Activated naive CD8-positive, alpha-beta T cell treated with anti-CD3 and anti-CD28 coated beads for 36 hours (primary cell): ENCODE measurements around the gene ANKRD40. TPM values are rescaled to one million over a fixed set of nuclear protein-coding genes. Genes with fewer than 3 reads are reported as not detected.

Source experiments
- DNase-seq: peaks from one replicate; pipeline ENCODE4 v3.0.0; 2021
- H3K27ac Mint-ChIP-seq: one replicate; pipeline ENCODE4 v1.8.0; 2022; ENCODE audit warnings: mild to moderate bottlenecking, moderate library complexity, mixed read lengths
- H3K27me3 Mint-ChIP-seq: one replicate; pipeline ENCODE4 v1.8.0; 2022; ENCODE audit warnings: mild to moderate bottlenecking, mixed read lengths
- H3K36me3 Mint-ChIP-seq: one replicate; pipeline ENCODE4 v1.8.0; 2021; ENCODE audit warnings: mild to moderate bottlenecking, mixed read lengths
- H3K4me1 Mint-ChIP-seq: one replicate; pipeline ENCODE4 v1.8.0; 2021; ENCODE audit warnings: mixed read lengths
- H3K4me3 Mint-ChIP-seq: one replicate; pipeline ENCODE4 v1.8.0; 2022; ENCODE audit warnings: mild to moderate bottlenecking, moderate library complexity, mixed read lengths
- H3K9me3 Mint-ChIP-seq: one replicate; pipeline ENCODE4 v1.8.0; 2022; ENCODE audit warnings: mixed read lengths
- total RNA-seq, 2 experiments: library from RNA; stranded (reverse); gene quantifications; one replicate each; pipeline ENCODE4 v1.2.3, GENCODE V29; 2021

Gene ANKRD40
- total RNA-seq, 2 experiments from 2014 or later = 39.5 to 40.2 TPM

DNA sequence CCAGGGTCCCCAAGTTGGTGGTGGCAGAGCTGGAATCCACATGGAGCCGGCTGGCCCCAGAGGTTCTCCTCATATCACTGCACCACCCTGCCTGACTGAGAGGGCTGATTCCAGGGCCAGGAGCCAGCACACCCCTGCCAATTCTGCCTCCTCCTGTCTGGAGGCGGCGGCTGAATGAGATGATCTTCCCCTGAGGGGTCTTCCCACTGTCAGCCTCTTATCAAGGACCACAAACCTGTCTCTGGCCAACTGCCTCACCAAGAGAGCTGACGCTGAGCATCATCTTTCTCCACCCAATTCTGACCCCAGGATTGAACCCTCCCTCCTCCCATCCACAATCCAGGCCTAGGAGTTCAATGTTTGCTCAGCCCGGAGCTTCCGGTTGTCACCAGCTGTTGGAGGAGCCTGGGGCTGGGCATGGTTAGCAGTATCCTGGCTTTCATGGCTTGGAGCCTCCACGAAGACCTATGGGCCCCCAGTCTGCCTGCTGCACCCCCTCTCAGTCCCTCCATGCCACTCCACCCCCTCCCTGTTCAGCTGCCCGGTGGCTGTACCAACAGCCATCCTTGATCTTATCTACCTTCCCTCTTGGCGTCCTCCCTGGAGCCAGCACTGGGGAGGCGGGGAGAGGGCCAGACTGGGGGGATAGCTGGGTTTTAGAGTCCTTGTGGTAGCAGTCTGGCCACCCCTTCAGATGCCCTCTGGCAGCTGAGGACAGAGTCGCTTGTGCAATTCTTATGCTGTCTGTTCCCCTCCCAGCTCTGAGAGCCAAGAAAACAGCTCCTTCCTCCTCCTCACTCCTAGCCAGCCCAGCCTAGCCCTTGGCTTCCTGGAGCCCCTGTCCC lies 47.5 kb downstream of the ANKRD40 start:
- Mint-ChIP-seq H3K27ac (no peak overlapping the region), H3K4me1 (peaks cover 11% of the 10 kb centered on the region), H3K9me3 (no peaks in the 10 kb centered on the region), H3K36me3 (no peaks in the 10 kb centered on the region), H3K27me3 (no peaks in the 10 kb centered on the region), H3K4me3 (no peak overlapping the region)
- DNase-seq = no peak

DNA sequence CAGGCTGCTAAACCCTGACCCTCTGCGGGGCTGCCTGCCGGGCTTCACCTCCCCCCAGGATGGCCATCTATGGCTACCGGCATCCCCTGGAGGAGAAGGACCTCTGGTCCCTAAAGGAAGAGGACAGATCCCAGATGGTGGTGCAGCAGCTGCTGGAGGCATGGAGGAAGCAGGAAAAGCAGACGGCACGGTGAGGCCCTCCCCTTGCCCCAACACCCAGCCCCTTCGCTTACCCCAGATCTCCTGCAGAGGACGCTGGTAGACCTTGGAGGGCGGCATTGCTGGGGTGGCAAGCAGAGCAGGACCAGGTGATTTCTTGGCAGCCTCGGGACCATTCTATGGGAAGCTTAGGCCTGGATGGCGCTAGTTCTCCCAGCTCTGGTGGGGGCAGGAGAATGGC lies 48.5 kb downstream of the ANKRD40 start:
- Mint-ChIP-seq H3K27ac (no peak overlapping the region), H3K4me3 (no peak overlapping the region), H3K4me1 (peaks cover 11% of the 10 kb centered on the region), H3K27me3 (no peaks in the 10 kb centered on the region), H3K9me3 (no peaks in the 10 kb centered on the region), H3K36me3 (no peaks in the 10 kb centered on the region)
- no peak for DNase-seq

DNA sequence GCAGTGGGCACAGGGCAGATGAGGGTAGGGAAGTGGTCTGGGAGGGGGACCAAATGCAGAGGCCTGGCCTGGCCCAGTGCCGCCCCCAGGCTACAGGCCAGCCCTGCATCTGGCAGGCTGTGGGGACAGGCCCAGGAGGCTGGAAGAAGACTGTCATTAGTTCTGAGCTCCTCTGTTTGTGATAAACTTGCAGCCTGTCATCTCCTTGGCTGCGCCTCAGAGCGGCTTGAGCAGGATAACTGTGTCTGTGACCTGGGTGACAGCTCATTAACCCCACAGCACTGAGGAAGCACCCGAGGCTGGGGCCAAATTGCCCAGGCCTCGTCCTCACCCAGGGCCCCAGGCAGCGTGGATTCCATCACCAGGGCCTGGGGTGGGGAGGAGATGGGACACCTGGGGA lies 49.1 kb downstream of the ANKRD40 start:
- Mint-ChIP-seq H3K4me1 (peaks cover 11% of the 10 kb centered on the region), H3K9me3 (no peaks in the 10 kb centered on the region), H3K4me3 (no peak overlapping the region), H3K27ac (no peak overlapping the region), H3K36me3 (no peaks in the 10 kb centered on the region), H3K27me3 (no peaks in the 10 kb centered on the region)
- DNase-seq = no peak

DNA sequence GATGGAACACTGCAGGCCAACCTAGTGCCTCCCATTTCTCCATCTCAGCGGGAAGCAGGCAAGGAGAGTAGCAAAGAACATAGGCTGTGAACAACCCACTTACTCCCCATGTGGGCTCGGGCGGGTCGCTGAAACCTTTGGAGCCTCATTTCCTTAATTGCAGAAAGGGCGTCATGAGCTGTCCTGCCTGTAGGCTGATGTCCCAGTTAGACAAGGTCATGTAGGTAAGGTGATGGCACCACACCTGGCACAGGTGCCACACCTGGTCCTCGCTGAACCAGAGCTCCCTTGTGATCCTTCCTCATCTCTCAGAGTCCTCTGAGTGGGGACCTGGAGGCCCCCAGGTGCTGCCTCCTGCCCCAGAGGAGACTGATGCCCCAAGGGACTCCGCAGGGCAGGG lies 50.1 kb downstream of the ANKRD40 start:
- peaks cover 11% of the 10 kb centered on the region for H3K4me1 Mint-ChIP-seq
- no peak overlapping the region for H3K4me3 Mint-ChIP-seq
- no peak overlapping the region for H3K27ac Mint-ChIP-seq
- no peak for DNase-seq
- H3K9me3 Mint-ChIP-seq = no peaks in the 10 kb centered on the region
- H3K36me3 Mint-ChIP-seq = no peaks in the 10 kb centered on the region
- H3K27me3 Mint-ChIP-seq = no peaks in the 10 kb centered on the region

DNA sequence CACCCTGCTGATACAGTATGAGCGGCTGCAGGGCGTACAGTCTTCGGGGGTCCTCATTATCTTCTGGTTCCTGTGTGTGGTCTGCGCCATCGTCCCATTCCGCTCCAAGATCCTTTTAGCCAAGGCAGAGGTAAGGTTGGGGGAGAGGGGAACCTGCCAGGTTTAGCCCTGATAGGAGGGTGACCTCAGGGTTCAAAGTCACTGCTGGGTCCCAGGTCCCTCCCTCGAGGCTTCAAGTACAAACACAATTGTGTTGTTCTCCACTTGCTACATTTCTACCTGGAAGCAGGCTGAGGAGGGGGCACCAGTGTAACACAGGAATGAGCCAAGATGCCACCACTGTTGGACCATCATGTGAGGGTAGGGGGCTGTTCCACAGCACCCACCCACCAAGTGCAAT lies 50.7 kb downstream of the ANKRD40 start:
- Mint-ChIP-seq H3K27ac (no peak overlapping the region), H3K9me3 (no peaks in the 10 kb centered on the region), H3K27me3 (no peaks in the 10 kb centered on the region), H3K4me3 (no peak overlapping the region), H3K4me1 (peaks cover 10% of the 10 kb centered on the region), H3K36me3 (no peaks in the 10 kb centered on the region)
- DNase-seq = no peak

DNA sequence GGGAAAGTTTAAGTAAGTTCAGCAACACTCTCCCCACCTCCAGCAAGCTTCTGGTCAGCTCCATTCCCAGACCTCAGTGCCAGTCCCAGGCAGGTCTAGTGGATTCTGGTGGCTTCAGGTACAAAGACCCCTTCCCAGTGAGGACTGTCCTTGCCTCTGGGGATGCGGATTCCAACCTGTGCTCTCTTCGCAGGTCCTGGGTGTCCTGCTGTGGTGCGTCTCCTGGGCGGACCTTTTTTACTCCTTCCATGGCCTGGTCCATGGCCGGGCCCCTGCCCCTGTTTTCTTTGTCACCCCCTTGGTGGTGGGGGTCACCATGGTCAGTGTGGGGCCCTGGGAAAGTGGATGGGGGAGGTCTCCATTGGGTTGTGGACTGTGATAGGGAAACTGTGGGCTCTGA lies 51.2 kb downstream of the ANKRD40 start:
- no peaks in the 10 kb centered on the region for H3K27me3 Mint-ChIP-seq
- H3K36me3 Mint-ChIP-seq = no peaks in the 10 kb centered on the region
- peaks cover 4% of the 10 kb centered on the region for H3K4me1 Mint-ChIP-seq
- DNase-seq = no peak
- H3K27ac Mint-ChIP-seq = no peak overlapping the region
- H3K9me3 Mint-ChIP-seq = no peaks in the 10 kb centered on the region
- no peak overlapping the region for H3K4me3 Mint-ChIP-seq

DNA sequence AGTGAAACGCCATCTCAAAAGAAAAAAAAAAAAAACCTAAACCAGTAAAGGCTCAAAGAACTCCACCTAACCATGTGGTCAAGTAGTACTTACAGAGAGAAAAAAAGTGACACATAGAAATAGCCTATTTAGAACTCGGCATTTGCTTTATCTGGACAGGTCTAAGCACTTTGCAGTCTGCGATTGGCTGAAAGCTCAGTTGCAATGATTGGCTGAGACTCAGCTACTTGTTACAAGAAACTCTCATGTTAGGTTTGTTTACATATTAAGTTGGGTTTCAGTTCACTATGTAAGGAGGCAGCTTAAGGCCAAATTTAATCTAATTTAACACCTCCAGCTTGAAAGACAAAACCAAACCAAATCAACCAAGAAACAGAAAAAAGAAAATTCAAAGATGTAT lies 54.0 kb downstream of the ANKRD40 start:
- Mint-ChIP-seq H3K4me3 (no peak overlapping the region), H3K4me1 (no peaks in the 10 kb centered on the region), H3K9me3 (no peaks in the 10 kb centered on the region), H3K27me3 (no peaks in the 10 kb centered on the region), H3K27ac (no peak overlapping the region), H3K36me3 (no peaks in the 10 kb centered on the region)
- no peak for DNase-seq

DNA sequence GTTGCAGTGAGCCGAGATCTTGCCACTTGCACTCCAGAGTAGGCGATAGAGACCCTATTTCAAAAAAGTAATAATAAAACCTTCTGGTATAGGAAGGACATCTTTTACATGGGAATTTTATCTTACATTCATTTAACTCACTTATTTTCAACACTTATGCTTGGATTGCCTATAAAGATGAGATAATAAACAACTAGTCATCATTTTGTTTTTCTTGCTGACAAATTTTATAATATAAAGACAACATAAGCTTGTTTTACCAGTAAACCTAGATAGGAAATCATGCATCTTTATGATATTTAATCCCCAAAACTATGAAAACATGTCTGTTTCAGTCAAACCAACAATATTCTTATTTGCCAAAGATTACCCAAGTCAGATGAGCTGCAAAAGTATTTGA lies 56.1 kb downstream of the ANKRD40 start:
- no peak overlapping the region for H3K4me3 Mint-ChIP-seq
- no peaks in the 10 kb centered on the region for H3K9me3 Mint-ChIP-seq
- H3K36me3 Mint-ChIP-seq = no peaks in the 10 kb centered on the region
- H3K27ac Mint-ChIP-seq = no peak overlapping the region
- no peaks in the 10 kb centered on the region for H3K27me3 Mint-ChIP-seq
- no peaks in the 10 kb centered on the region for H3K4me1 Mint-ChIP-seq
- DNase-seq = no peak

DNA sequence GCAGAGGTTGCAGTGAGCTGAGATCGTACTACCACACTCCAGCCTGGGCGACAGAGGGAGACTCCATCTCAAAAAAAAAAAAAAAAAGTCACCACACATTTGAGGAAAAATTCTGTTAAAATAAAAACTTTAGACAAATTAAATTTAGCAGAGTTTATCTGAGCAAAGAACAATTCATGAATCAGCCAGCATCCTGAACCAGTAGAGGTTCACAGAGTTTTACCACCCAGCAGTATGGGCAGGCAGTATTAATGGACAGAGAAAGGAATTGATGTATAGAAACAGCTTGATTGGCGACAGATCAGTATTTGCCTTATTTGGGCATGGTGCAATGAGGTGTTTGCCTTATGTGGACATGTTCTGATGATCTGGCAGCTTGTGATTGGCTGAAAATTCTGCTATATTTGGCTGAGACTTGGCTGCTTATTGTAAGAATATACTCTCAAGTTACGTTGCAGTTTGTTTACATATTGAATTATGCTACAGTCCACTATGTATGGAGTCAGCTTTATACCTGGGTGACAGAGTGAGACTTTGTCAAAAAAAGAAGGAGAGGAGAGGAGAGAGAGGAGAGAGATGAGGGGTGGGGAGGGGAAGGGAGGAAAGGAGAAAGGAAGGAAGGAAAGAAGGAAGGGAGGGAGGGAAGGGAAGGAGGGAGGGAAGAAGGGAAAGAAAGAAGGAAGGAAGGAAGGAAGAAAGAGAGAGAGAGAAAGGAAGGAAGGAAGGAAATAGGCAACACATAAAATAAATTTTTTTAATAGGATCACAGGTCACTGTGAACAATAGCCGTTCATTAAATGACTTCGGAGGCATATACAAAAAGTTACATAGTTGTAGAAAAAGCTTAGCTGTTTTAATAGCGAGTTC lies 58.4 kb downstream of the ANKRD40 start:
- DNase-seq = no peak
- no peak overlapping the region for H3K4me3 Mint-ChIP-seq

DNA sequence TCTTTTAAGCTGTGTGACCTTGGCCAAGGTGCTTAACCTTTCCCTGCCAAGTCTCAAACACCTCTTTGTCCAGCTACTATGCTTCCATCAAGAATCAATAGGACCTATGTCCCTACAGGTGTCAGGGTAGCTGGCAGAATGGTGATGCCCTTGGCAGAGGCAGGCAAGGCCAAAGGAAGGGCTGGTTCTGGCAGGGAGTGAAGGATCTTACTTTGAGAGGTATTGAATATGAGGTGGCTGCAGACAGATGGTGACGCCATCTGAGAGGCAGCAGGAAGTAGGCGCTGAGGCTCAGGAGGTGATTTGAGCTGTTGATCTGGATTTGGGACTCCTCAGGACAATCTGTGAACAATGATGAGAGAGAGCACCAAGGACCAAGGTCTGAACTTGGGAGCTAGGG lies 60.5 kb downstream of the ANKRD40 start:
- Mint-ChIP-seq H3K27ac (no peak overlapping the region), H3K4me3 (no peak overlapping the region), H3K27me3 (peaks cover 8% of the 10 kb centered on the region), H3K4me1 (no peaks in the 10 kb centered on the region), H3K36me3 (no peaks in the 10 kb centered on the region), H3K9me3 (no peaks in the 10 kb centered on the region)
- DNase-seq = no peak

More for the DNA sequence above, 58.4 kb downstream of the ANKRD40 start:
- Mint-ChIP-seq H3K36me3 (no peaks in the 10 kb centered on the region), H3K9me3 (no peaks in the 10 kb centered on the region), H3K27me3 (peaks cover 4% of the 10 kb centered on the region), H3K4me1 (no peaks in the 10 kb centered on the region), H3K27ac (no peak overlapping the region)

DNA sequence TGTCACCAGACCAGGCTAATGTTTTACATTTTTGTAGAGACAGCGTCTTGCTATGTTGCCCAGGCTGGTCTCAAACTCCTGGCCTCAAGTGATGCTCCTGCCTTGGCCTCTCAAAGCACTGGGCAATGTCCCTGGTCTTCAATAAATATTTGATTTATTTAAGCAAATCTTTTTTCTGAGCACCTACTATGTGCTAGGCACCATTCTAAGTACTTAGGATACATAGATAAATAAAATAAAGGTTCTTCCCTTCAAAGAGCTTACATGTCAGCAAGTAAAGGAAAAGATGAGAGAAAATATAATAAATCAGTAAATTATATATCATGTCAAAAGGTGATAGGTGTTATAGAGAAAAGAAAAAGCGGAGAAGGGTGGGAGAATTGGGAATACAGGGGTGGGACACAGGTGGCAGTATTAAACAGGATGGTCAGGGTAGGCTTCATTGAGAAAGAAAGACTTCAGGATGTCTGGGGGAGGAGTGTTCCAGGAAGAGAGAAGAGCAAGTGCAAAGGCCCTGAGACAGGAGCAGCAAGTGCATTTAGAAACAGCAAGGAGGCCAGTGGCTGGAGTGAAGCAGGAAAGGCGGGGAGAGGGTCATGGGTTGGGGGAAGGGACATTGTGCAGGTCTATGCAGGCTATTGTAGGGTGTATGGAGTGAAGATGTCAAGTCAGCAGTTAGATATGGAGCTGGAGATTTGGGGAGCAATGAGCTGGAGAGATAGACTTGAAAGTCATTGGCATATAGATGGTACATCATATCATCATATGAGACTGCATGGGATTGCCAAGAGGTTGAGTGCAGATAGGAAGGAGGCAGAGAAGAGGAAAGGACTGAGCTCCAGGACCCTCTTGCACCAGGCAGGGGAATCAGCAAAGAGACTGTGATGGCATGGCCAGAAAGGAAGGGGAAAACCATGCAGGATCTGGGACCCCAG lies 61.7 kb downstream of the ANKRD40 start:
- peaks cover 8% of the 10 kb centered on the region for H3K27me3 Mint-ChIP-seq
- no peak overlapping the region for H3K4me3 Mint-ChIP-seq
- H3K27ac Mint-ChIP-seq = no peak overlapping the region
- no peaks in the 10 kb centered on the region for H3K9me3 Mint-ChIP-seq
- no peak for DNase-seq
- H3K36me3 Mint-ChIP-seq = no peaks in the 10 kb centered on the region
- no peaks in the 10 kb centered on the region for H3K4me1 Mint-ChIP-seq

Other genes with a start within 250 kb of the ANKRD40 start
- gene CHAD, start 239.0 kb downstream of the ANKRD40 start, total RNA-seq = not detected
- 10 to 100 TPM; 36.5 to 37.0 TPM for gene RSAD1, start 229.1 kb downstream of the ANKRD40 start, total RNA-seq
- 1 to 10 TPM in 1 of 2 experiments, under 1 TPM in 1; 0.56 to 1.1 TPM for gene MYCBPAP, start 199.5 kb downstream of the ANKRD40 start, total RNA-seq
- not detected for gene EPN3, start 175.2 kb downstream of the ANKRD40 start, total RNA-seq
- 10 to 100 TPM; 32.4 to 36.3 TPM for gene SPATA20, start 160.7 kb downstream of the ANKRD40 start, total RNA-seq
- under 1 TPM in 1 of 2 experiments, not detected in 1; 0.06 TPM for gene CACNA1G, start 147.2 kb downstream of the ANKRD40 start, total RNA-seq
- gene ABCC3, start 73.0 kb downstream of the ANKRD40 start, total RNA-seq = not detected
- 100 to 1,000 TPM; 108 to 116 TPM for gene LUC7L3, start 11.7 kb upstream of the ANKRD40 start, total RNA-seq
- not detected for gene ANKRD40CL, start 59.6 kb upstream of the ANKRD40 start, total RNA-seq
- not detected for gene WFIKKN2, start 127.7 kb upstream of the ANKRD40 start, total RNA-seq
- gene TOB1, start 158.4 kb upstream of the ANKRD40 start, total RNA-seq = 10 to 100 TPM; 40.1 to 44.9 TPM